Umbilical cord (tissue), 2 donors: ENCODE data around the gene IPO8. TPM values are rescaled to one million over a fixed set of nuclear protein-coding genes. Genes with fewer than 3 reads are reported as not detected.
"Not testable (repeated sequence)": the region's sequence is repeated elsewhere in the genome, so short reads cannot be mapped to it uniquely, and the experiment has no call there.

ENCODE experiments used
- DNase-seq: peaks from one replicate; pipeline ENCODE4 v3.0.0-alpha.2; 2015; ENCODE audit warnings: low spot score
- total RNA-seq: library from RNA; depleted of rRNA; stranded (reverse); fragments of >200 nt; gene quantifications from one replicate; pipeline ENCODE4 v1.2.3, GENCODE V29; 2014; ENCODE audit warnings: low replicate concordance; ENCODE audit not compliant: insufficient read depth

Gene IPO8
- total RNA-seq, 1 donor from 2014 or later: 38.8 TPM

DNA sequence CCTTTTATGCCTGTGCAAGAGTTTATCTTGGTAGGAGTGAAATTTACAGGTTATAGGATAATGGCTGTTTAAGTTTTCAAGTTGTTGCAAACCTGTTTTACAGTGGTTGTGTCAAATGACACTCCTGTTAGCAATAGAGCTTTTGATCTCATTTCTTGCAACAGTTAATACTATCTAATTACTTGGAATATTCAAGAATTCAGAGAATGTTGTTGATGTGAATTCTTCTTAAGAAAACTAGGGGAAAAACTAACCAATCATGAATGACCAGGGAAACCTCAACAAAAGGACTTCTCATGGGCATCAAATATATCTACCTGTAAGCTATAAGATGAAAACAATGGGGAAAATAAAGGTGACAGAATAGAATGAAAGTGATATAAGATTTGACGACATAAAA, 85.0 kb downstream of the IPO8 start:
- no peak for DNase-seq

DNA sequence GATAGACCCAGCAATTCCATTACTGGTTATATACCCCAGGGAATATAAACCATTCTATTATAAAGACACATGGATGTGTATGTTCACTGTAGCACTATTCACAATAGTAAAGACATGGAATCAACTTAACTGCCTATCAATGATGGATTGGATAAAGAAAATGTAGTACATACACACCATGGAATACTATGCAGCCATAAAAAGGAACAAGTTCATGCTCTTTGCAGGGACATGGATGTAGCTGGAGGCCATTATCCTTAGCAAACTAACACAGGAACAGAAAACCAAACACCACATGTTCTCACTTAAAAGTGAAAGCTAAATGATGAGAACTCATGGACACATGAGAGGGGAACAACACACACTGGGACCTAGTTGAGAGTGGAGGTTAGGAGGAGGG, 85.8 kb downstream of the IPO8 start:
- not testable (repeated sequence) for DNase-seq

DNA sequence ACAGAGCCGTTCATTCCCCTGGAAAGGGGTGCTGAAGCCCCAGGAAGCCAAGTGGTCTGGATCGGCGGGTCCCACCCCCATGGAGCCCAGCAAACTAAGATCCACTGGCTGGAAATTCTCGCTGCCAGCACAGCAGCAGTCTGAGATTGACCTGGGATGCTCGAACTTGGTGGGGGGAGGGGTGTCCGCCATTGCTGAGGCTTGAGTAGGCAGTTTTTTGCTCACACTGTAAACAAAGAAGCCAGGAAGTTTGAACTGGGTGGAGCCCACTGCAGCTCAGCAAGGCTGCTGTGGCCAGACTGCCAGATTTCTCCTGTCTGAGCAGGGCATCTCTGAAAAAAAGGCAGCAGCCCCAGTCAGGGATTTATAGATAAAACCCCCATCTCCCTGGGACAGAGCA, 91.4 kb downstream of the IPO8 start:
- not testable (repeated sequence) for DNase-seq

DNA sequence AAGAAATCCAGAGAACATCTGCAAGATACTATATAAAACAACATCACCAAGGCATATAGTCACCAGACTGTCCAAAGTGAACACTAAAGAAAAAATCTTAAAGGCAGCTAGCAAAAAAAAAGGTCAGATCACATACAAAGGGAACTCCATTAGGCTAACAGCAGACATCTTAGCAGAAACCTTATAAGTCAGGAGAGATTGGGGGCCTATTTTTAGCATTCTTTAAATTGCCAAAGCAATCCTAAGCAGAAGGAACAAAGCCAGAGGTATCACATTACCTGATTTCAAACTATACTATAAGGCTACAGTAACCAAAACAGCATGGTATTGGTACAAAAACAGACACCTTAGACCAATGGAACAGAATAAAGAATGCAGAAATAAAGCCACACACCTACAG, 92.5 kb downstream of the IPO8 start:
- no peak for DNase-seq

DNA sequence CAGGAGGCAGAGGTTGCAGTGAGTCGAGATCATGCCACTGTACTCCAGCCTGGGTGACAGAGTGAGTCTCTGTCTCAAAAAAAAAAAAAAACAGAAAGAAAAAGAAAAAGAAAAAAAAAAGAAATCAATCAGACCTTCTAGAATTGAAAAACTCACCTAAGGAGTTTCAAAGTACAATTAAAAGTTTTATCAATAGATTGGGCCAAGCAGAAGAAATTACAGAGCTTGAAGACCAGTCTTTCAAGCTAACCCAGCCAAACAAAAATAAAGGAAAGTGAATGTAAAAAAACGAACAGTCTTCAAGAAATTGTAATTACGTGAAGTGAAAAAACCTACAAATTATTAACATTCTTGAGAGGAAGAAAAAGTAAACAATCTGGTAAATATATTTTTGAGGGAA, 93.0 kb downstream of the IPO8 start:
- no peak for DNase-seq

DNA sequence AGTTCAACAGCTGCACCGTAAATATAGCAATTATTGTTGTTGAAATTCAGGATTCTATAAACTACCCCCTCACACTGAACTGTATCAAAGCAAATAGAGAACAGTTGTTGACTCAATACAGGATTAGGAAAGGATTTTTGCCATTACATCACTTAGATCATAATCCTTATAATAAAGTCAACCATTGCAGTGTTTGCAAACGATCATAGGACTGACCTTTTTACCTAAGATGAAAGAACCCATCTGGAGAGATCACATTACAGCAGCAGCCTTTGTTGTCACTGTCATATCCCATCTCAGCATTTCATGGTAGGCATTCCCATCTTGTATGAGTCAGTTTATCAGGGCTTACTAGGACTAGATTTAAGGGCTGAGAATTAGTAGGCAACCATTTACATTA, 96.1 kb downstream of the IPO8 start:
- peak; percentile 77 for DNase-seq

DNA sequence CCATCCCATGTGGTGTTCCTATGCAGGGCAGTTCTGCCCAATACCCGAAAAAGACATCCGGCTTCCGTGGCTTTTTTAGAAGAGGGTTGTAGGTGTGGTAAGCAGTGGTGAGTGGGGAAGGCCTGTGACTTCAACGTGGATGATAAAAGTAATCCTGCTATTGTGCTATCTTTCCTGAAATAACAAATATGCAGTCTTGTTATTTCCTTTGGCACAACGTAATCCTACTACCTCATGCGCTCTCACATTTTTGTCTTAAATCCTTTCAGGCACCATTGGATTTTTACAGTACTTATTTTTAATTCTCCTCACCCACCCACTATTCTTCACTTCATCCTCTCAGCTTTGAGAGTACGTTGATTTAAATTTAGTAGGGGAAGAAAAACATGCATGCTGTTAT, 96.8 kb downstream of the IPO8 start:
- DNase-seq: peak; percentile 16

DNA sequence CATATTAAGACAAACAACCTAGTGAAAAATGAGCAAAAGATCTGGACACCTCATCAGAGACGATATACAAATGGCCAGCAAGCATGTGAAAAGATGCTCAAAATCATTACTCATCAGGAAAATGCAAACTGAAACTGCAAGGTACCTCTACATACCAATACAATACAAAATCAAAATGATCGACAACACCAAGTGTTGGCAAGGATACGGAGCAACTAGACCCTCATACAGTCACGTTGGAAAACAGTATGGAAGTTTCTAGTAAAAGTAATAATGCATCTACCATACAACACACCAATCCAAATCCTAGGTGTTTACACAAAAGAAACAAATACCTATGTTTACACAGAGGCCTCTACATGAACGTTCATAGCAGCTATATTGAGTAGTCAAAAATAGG, 99.9 kb downstream of the IPO8 start:
- DNase-seq: no peak

DNA sequence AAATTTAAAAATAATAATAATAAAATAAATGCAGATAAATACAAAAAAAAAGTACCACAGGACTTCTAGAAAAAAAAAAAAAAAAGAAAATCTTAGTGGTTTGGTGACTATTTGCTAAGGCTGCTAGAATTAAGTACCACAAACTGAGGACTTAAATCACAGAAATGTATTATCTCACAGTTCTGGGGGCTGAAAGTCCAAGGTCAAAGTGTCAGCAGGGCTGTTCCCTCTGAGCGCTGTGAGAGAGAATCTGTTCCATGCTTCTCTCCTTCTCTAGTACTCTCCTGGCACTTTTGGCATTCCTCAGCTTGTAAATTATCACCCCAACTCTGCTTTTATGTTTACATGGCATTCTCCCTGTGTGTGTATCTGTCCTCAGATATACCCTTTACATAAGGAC, 101.2 kb downstream of the IPO8 start:
- DNase-seq: no peak

DNA sequence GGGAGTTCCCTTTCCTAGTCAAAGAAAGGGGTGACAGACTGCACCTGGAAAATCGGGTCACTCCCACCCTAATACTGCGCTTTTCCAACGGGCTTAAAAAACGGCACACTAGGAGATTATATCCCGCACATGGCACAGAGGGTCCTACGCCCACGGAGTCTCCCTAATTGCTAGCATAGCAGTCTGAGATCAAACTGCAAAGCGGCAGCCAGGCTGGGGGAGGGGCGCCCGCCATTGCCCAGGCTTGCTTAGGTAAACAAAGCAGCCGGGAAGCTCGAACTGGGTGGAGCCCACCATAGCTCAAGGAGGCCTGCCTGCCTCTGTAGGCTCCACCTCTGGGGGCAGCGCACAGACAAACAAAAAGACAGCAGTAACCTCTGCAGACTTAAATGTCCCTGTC, 107.1 kb downstream of the IPO8 start:
- DNase-seq: not testable (repeated sequence)

DNA sequence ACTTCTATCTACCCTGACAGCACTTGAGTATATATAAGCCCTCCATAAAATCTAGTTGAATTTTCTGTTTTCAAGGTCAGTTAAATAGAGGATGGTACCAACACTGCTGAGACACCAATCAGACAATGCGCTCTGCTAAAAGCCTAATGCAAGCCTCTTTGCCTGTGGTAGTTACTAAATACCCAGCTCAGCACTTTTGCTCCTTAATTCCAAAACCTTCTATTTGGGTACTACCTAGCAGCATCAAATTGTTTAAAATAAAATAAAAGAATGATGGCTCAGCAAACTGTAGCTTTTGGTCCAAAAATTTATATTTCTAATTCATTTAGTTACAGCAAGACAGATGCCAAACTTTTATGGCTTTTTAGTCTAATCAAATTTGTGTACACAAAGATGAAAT, 107.9 kb downstream of the IPO8 start:
- no peak for DNase-seq

DNA sequence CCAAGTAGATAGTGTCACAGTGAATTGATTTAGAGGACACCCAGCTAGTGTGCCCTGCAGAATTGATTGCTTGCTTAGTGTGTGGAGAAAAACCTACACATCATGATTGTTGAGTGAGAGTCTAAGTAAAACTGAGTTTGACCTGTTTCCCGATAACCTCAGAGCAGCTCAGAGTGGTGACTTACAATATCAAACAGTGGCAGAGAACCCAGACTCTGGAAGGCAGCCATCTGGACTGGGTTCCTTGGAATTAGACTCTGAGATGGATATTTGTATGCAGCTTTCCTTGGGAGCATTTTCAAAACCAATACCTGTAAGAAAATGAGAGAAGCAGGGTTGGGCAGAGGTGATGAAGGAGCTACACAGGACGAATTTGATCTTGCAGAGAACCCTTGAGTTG, 109.8 kb downstream of the IPO8 start:
- DNase-seq: no peak

DNA sequence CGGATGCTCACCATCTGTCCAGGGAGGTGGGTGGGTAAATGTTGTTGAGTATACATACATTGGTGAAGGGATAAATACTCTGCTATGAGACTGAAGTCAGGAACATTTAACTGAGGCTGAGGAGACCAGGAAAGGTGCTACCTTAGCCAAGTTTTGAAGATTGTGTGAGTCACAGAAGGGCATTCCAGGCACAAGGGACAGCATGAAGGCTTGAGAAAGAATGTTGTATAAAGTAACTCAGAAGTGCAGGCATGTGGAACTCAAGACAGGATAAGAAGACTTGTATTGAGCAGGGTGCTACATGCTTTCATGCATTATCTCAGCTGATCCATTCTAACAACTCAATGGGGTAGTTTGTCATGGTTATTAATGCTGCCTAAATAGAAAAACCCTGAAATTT, 112.7 kb downstream of the IPO8 start:
- DNase-seq: no peak

DNA sequence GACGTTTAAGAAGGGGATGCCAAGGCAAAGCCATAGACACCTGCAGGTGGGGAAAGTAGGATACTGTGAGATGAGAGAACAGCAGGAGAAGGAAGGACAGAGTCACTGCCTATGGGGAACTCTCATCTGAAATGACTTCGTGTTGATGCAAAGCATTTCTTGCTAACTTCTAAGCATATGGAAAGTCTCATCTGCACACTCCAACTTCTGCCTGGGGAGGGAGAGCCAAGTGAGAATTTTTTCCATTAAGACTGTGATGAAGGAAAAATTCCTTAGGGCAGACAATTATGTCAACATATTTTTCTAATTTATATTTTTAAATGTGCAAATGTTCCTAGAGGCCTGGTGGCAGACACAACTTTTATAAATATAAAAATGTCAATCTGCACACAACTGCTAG, 115.3 kb downstream of the IPO8 start:
- no peak for DNase-seq

Other genes starting within 250 kb of the IPO8 start
- gene CAPRIN2, start 59.1 kb upstream of the IPO8 start, total RNA-seq: 38.3 TPM
- 1.7 TPM for gene TSPAN11, start 230.9 kb upstream of the IPO8 start, total RNA-seq